Body of pancreas (tissue), 4 donors: Measurements from ENCODE around the gene M1AP.

Experiments
- POLR2A ChIP-seq, 3 donors: fragments of 450-650 bp; IDR thresholded peaks; one replicate each; pipeline ENCODE4 v1.6.1; 2016; ENCODE audit warnings: antibody characterized with exemption in 3 of 3, mild to moderate bottlenecking in 2 of 3
- TF ChIP-seq, protein P1 (sequence below), 7 experiments: fragments of 450-650 bp in 4 of 7; fragments of 200-600 bp in 3 of 7; sonication (generic) in 3 of 7; IDR thresholded peaks; one replicate each; pipeline ENCODE4 v1.5.1; 2016 to 2019; ENCODE audit warnings: antibody characterized with exemption in 7 of 7

- TF ChIP-seq, protein P1, sequence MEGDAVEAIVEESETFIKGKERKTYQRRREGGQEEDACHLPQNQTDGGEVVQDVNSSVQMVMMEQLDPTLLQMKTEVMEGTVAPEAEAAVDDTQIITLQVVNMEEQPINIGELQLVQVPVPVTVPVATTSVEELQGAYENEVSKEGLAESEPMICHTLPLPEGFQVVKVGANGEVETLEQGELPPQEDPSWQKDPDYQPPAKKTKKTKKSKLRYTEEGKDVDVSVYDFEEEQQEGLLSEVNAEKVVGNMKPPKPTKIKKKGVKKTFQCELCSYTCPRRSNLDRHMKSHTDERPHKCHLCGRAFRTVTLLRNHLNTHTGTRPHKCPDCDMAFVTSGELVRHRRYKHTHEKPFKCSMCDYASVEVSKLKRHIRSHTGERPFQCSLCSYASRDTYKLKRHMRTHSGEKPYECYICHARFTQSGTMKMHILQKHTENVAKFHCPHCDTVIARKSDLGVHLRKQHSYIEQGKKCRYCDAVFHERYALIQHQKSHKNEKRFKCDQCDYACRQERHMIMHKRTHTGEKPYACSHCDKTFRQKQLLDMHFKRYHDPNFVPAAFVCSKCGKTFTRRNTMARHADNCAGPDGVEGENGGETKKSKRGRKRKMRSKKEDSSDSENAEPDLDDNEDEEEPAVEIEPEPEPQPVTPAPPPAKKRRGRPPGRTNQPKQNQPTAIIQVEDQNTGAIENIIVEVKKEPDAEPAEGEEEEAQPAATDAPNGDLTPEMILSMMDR (IDR thresholded peaks at IDR 0.05), result no peak
- TF ChIP-seq POLR2A (IDR thresholded peaks at IDR 0.05), result no peak
These were observed 124.1 kb downstream of the M1AP start for GRCh38 chr2:74524005-74524404.
